HG02970 (cell line): ENCODE measurements around the gene PXMP4.
"Not testable (repeated sequence)": the region's sequence is repeated elsewhere in the genome, so short reads cannot be mapped to it uniquely, and the experiment has no call there.

Experiments
- ATAC-seq: cut with Tn5 transposase; IDR thresholded peaks from one replicate; pipeline ENCODE4 v1.9.1; 2021; ENCODE audit warnings: mild to moderate bottlenecking, moderate library complexity, moderate number of reproducible peaks; ENCODE audit not compliant: unreplicated experiment, low FRiP score

PXMP4 gene, protein sequence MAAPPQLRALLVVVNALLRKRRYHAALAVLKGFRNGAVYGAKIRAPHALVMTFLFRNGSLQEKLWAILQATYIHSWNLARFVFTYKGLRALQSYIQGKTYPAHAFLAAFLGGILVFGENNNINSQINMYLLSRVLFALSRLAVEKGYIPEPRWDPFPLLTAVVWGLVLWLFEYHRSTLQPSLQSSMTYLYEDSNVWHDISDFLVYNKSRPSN

DNA sequence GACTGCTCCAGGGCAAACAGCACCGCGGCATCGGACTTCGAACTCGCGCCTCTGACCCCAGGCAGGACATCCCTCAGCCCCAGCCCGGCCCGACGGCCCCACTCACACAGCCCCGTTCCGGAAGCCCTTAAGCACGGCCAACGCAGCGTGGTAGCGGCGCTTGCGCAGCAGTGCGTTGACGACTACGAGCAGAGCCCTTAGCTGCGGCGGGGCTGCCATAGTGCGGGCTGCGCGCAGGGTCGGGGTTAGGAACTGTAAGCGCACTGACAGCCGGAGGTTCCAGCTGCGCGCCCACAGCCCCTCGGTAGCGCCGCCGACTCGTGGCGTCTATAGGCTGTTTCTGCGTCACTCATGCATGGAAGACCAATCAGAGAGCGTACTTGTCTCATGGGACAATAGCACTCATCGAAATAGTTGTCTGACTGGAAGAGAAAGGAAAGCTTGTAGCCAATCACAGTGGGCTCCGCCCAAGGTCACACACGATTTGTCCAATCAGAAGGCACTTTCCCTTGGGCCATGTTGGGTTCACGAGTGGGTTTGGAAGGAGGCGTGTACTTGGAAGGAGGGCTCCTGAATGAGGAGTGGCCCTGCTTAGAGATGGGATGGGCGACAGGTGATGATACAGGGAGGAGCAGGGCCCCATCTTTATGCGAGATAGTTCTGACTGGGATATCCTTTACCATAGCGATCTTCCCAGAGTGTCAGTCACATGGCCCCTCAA lies at the start of gene PXMP4:
Gene PXMP4 (minus strand): TSS at position 322 of the 721 bp plus-strand sequence. CDS start 103 bp downstream, at position 219.
- ATAC-seq: peak; percentile 92

DNA sequence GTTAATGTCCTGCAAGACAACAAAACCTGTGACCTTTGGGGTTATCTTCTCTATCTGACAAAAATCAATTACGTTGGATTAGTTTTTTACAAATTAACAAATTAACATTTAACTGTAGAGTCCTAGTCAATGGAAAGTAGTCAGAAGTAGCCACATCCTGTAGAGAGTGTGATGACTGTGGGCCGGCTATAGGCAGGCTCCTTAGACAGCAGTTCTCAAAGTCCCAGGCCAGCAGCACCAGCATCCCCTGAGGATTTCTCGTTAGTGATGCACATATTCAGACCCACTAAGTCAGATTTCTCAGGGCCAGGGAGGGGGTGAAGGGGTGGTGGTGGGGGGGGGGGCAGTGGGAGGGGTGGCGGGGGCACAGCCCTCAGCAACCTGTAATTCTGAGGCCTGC lies 48.9 kb upstream of the PXMP4 start:
- ATAC-seq: no peak

DNA sequence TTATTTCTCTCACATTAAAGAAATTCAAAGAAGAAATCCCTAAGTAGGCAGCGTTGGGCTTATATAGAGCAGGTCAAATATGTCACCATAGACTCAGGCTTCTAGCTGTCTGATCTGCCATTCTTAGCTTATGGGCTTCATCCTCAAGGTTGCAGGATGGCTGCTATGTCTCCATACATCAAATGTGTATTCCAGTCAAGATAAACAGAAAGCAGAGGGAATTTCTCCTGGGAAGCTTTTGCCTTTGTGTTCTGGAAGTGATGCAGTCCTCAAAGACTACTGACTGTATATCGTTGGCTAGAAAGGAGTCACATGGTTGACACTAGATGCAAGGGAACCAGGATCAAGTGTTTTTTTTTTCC lies 47.6 kb upstream of the PXMP4 start:
- ATAC-seq: no peak

DNA sequence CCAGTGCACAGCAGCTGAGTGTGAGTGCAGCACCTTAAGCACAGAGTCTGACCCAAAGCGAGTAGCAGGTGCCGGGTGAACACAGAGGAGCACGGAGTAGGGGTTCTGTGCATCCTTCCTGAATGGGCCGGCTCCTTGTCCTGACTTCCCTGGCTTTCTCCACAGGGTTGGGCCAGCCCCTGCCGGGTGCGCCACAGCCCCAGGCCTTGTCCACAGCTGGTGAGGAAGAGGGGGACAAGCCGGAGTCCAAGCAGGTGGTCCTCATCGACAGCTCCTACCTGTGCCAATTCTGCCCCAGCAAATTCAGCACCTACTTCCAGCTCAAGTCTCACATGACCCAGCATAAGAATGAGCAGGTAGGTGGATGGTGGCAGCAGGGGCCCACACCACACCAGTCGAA lies 46.6 kb upstream of the PXMP4 start:
- ATAC-seq: no peak

DNA sequence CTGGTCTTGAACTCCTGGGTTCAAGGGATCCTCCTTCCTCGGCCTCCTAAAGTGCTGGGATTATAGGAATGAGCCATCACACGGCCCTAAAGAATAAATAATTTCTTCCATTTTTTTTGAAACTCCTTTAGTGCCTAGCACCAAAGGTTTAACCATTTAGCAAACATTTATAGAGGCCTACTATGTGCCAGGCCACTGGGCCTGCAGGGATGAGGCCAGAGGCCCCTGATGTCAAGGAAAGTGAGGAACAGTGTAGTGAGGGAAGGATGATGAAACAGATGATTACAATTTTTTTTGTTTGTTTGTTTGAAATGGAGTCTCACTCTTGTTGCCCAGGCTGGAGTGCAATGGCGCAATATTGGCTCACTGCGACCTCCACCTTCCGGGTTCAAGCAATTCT lies 45.5 kb upstream of the PXMP4 start:
- ATAC-seq: no peak

DNA sequence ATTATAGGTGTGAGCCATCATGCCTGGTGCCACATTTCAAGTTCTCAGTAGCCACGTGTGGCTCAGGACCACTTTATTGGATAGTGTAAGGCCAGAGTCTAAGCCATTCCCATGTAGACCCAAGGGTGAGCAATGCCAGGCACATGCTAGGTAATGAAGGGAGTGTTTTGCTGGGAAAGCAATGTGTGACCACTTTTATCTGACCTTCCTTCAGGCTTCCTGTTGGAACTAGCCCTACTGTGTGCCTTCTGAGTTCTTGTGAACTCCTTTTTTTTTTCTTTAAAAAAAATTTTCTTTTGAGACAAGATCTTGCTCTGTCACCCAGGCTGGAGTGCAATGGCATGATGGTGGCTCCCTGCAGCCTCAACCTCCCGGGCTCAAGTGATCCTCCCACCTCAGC lies 45.0 kb upstream of the PXMP4 start:
- no peak for ATAC-seq

DNA sequence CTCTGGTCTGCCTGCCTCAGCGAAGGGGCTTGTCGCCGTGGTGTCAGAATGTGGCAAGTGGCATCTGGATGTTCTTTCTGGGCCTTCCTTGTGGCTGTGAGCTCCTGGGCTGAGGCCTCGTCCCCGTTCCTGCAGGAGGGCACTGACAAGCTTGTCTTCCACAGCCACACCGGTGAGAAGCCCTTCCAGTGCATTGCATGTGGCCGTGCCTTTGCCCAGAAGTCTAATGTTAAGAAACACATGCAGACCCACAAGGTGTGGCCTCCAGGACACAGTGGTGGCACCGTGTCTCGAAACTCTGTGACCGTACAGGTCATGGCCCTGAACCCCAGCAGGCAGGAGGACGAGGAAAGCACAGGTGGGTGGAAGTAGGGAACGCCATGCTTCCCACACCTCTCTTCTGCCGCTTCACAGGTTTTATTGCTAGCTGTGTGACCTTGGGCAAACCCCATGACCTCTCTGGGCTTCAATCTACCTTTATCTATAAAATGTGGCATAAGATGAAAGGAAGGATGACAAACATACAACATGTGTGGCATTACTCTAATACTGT lies 41.7 kb upstream of the PXMP4 start:
- ATAC-seq: no peak

DNA sequence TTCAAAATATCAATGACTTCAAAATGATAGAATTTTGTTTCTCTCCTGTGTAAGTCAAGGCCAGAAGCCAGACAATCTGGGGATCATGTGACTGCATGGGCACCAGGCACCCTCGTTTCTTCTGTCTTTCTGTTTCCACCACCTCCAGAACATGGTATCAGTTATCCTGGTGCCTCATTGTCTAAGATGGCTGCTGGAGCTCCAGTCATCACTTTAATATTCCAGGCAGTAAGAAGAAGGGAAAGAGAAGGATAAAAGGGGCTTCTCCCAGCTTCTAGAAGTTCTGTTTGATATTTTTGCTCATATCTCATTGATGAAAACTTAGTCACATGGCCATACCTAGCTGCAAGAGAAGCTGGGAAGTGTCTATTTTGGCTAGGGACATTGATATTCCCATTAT lies 37.3 kb upstream of the PXMP4 start:
- no peak for ATAC-seq

DNA sequence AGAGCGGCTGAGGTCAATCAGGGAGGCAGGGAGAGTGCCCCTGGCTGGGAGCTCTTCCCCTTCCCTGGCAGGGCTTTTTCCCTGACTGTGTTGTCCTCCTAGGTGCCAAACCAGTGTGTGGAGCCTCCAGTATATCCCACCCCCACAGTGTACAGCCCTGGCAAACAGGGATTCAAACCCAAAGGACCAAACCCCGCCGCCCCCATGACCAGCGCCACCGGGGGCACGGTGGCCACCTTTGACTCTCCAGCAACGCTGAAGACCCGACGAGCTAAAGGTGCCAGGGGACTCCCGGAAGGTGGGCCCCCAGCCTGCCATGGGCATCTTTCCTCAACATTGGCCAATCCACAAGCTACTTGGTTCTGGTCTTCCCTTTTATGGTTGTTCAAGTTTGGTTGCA lies 36.9 kb upstream of the PXMP4 start:
- ATAC-seq: no peak

DNA sequence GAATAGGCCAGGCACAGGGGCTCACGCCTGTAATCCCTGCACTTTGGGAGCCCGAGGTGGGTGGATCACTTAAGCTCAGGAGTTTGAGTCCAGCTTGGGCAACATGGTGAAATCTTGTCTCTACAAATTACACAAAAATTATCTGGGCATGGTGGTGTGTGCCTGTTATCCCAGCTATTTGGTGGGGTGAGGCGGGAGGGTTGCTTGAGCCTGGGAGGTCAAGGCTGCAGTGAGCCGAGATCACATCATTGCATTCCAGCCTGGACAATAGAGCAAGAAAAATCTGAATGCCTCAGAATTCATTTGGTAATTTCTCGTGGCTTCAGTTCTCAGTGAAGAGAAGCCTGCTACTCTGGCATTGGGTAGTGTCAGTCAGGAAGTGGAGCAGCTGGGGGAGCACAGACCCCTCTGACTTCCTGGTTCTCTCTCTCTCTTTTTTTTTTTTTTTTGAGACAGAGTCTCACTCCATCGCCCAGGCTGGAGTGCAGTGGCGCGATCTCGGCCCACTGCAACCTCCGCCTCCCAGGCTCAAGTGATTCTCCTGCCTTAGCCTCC lies 35.9 kb upstream of the PXMP4 start:
- ATAC-seq: not testable (repeated sequence)

DNA sequence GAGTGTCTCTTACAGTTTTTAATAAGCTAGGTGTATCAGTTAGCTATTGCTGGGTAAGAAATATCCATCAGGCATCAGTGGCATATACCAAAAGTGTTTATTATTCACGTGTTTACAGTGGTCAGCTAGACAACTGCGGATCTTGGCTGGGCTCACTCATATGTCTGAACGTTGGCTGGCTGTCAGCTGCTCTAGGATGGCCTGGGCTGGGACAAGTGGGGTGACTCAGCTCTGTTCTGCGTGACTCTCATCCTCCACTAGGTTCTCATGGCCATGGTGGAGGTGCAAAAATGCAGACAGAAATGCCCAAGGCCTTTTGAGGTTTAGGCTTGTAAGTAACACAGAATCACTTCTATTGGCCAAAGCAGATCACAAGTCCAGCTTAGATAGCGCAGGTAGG lies 33.7 kb upstream of the PXMP4 start:
- ATAC-seq: no peak

DNA sequence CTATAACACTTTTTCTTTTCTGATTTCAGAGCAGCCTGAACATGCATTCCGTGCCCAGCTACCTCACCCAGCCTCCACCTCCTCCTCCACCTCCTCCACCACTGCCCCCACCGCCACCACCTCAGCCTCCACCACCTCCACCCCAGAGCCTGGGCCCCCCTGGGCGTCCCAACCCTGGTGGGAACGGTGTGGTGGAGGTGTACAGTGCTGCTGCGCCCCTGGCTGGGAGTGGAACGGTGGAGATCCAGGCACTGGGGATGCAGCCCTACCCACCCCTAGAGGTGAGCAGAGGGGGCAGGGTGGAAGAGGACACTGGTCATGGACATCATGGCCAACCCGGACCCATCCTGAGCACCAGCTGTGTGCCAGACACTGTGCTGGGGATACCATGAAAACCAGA lies 33.0 kb upstream of the PXMP4 start:
- ATAC-seq: no peak

DNA sequence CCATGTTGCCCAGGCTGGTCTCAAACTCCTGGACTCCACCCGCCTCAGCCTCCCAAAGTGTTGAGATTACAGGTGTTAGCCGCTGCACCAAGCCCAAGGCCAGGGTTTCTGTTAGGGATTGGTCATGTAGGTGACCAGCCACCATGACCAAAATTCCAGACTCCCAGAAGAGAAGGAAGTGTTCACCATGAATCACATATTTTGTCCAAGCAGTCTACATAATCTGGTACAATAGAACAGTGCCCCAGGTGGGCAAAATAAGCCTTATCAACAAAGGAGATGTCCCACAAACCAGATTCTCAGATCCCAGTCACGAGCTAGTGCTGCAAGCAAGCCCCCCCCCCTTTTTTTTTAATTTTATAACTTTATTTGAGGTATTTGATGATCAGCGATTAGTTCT lies 31.7 kb upstream of the PXMP4 start:
- ATAC-seq: no peak

DNA sequence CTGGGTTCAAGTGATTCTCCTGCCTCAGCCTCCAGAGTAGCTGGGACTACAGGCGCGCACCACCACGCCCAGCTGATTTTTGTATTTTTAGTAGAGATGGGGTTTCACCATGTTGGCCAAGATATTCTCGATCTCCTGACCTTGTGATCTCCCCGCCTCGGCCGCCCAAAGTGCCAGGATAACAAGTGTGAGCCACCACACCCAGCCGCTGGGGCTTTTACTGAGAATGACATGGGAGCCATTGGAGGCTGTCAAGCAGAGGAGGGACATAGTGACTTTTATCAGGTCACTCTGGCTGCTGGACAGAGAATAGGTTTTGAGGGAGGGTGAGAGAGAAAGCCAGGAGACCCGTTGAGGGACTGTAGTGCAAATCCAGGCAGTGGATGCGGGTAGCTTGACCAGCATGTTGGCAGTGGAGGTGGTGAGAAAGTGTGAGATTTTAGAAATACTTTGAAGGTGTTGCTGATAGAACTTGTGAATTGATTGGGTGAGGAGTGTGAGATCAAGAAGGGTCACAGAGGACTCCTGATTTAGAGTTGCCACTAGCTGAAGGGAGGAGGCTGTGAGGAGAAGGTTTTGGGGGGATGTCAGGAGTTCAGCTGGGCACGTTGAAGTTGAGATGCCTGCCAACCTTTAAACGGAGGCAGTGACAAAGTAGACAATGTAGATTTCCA lies 26.4 kb upstream of the PXMP4 start:
- no peak for ATAC-seq

DNA sequence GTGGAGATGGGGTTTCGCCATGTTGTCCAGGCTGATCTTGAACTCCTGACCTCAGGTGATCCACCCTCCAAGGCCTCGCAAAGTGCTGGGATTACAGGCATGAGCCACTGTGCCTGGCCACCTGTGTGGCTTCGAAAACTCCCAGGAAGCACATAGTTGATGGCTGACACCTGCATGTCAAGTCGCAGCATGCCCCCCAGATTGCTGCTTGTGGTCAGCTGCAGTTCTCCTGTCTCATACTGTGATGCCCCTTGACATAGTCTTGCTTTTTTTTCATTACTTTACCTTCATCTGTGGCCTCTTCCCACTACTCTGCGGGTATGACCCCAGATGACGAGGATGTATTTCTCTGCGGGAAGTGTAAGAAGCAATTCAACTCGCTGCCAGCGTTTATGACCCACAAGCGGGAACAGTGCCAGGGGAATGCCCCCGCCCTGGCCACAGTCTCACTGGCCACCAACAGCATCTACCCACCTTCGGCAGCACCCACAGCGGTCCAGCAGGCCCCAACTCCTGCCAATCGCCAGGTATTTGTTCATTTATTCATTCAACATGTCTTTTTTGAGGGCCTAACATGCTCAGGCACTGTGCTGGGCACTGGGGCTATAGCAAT lies 24.8 kb upstream of the PXMP4 start:
- ATAC-seq: no peak

DNA sequence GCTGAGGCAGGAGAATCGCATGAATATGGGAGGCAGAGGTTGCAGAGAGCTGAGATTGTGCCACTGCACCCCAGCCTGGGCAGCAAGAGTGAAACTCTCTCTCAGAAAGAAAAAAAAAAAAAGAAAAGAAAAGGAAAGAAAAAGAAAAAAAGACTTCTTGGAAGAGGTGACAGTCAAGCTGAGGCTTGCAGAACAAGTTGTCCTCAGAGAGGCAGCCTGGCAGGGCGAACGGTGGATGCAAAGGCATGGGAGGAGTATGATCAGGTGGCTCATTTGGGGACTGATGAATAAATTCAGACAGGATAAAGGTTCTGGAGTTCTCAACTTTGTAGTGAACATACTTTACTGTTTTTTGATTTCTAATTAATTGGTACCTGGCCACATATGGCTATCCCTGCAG lies 24.1 kb upstream of the PXMP4 start:
- ATAC-seq: no peak

DNA sequence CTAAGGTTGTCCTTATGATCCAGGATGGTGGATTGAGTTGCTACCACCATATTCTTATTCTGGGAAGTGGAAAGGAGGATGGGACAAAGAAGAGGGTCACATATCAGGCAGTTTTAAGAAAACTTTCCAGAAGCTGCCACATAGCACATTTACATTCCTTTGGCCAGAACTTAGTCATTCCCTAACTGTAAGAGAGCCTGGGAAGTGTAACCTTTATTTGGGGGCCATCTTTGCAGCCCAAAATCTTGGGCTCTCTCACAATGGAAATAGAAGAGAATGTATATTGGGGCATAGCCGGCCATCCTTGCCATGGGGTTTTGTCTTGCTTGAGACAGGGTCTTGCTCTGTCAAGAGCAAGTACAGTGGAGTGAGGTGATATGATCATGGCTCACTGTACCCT lies 20.1 kb upstream of the PXMP4 start:
- no peak for ATAC-seq

DNA sequence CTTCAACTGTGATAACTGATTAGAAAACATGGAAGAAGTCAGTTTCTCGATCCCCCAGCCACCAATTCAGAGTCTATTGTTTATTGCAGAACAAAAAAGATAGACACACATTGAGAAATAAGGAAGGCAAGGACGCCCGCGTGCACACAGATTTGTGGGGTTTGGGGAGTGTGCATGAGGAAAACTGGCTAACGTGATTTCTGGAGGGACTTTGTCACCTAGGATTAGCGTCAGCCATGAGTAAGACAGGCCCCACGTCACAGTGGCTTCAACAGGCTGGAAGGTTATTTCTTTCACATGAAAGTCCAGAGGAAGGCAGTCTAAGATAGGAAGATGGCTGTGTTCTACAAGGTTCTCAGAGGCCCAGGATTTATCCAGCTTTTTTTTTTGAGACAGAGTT lies 19.4 kb upstream of the PXMP4 start:
- no peak for ATAC-seq

DNA sequence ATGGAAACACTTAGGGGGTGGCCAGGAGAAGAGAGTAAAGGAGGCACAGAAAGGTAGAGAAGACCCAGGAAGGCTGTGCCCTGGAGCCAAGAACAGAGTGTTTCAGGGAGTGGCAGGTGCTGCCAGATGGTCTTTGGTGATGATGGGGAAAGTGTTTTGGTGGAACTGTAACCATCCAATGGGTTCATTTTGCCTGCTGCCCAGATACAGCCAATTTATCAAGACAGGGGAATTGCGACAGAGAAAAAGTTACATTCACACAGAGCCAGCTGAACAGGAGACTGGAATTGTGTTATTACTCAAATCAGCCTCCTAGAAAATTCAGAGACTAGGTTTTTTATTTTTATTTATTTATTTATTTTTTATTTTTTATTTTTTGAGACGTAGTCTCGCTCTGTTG lies 16.9 kb upstream of the PXMP4 start:
- no peak for ATAC-seq

DNA sequence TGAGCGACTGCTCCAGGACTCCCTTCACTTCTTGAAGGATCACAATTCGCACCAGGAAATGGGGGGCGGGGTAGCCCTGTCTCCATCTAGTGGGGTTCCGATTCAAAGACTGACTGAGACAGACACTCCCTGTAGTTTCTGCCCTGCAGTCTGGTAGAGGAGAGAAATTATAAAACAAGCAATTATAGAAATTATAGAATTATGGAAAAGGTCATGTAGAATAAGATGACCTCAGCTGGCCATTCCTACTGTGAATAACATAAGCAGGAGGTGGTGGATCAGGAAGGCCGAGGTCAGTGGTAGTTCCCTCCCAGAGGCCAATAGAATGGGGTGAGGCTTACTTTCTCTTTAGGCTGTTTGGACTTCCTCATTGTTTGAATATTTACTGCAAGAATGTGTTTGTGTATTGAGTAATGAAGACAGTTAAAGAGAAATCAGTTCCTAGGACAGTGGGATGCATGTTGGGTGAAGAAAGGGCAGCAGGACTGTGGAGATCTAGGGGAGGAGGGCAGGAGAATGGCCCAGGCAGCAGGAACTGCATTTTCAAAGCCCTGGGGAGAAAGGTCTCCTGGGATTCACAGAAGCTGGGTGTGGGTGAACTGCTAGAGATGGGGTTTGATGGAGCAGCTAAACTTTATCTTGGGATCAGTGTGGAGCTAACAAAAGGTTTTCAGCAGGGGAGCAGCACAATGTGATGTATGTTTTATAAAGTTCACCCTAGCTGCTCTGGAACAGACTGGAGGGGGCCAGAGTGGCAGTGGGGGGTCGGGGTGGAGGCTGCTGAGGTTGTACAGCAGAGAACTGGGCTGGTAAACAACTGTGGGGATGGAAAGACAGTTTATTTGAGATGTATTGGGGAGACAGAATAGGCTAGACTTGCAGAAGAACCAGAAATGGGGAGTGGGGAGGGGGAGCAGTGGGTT lies 13.8 kb upstream of the PXMP4 start:
- ATAC-seq: no peak
